Activated naive CD4-positive, alpha-beta T cell treated with Interleukin-2 at 50 U/mL for 16 hours (primary cell): ENCODE data around the gene OTOGL.
"Not testable (repeated sequence)": the region's sequence is repeated elsewhere in the genome, so short reads cannot be mapped to it uniquely, and the experiment has no call there.

Source experiments
- DNase-seq: peaks from one replicate; pipeline ENCODE4 v3.0.0-alpha.2; 2020

OTOGL gene

GRCh38 chr12:80227904-80228303 is 128.6 kb downstream of the OTOGL start:
- not testable (repeated sequence) for DNase-seq

- no peak for DNase-seq
Measured at GRCh38 chr12:80230068-80230467, 130.7 kb downstream of the OTOGL start.

DNA sequence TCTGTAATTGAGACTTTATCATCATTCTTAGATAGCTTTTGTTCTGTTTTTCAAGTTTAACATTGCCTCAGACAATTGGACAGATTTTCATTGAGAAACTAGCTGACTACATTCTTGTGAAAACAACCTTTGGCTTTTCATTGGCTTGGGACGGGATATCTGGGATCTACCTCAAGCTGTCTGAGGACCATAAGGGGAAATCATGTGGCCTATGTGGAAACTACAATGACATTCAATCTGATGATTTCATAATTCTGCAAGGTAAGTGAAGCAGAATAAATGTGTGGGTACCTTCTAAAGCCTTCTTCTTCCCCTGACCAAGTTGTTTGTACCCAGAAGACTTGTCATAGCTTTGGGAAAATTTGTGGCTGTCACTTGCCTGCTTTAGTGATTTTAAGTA is 133.5 kb downstream of the OTOGL start:
- DNase-seq: no peak

- DNase-seq: no peak
Measured at GRCh38 chr12:80233926-80234325, 134.6 kb downstream of the OTOGL start.

DNA sequence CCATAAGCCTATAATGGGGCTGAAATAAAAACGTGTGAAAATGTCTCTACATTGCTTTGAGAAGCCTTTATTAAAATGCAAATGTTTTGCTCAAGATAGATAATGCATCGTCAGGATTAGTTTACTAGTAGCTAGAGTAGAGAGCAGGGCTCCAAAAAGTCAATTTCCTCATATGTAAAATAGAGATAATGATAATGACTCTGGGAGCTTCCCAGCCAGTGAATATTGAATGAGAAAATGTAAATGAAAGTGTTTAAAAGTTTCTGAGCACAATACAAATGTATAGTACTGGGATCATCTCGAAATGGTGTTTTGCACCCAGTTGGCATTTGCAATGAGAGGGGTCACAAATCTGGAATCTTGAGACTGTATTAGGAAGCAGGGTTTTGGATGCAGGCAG is 135.3 kb downstream of the OTOGL start:
- DNase-seq: no peak

DNA sequence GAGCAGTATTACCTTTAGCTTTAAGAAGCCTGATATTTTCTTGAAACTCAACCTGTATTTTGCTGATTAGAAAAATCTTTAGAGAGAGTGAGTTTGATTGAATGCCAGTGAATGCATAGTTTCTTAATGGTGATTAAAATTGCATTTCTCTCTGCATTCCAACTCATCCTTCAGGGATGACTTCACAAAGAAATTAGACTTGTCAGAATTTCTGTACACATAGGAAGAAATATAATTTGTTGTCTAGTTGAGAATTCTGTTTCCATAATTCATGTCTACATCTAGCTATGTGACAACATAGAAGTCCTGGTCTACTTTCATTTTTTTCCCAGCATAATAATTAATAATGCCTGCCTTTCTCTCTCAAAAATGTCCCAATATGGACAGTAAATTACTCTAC is 136.6 kb downstream of the OTOGL start:
- no peak for DNase-seq

GRCh38 chr12:80239867-80240266 is 140.5 kb downstream of the OTOGL start:
- DNase-seq: no peak

GRCh38 chr12:80241576-80242273 is 142.4 kb downstream of the OTOGL start:
- DNase-seq: no peak

GRCh38 chr12:80242321-80242720 is 143.0 kb downstream of the OTOGL start:
- DNase-seq: no peak

DNA sequence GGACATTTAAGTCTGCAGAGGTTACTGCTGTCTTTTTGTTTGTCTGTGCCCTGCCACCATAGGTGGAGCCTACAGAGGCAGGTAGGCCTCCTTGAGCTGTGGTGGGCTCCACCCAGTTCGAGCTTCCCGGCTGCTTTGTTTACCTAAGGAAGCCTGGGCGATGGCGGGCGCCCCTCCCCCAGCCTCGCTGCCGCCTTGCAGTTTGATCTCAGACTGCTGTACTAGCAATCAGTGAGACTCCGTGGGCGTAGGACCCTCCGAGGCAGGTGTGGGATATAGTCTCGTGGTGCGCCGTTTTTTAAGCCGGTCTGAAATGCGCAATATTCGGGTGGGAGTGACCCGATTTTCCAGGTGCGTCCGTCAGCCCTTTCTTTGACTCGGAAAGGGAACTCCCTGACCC is 150.2 kb downstream of the OTOGL start:
- not testable (repeated sequence) for DNase-seq

DNA sequence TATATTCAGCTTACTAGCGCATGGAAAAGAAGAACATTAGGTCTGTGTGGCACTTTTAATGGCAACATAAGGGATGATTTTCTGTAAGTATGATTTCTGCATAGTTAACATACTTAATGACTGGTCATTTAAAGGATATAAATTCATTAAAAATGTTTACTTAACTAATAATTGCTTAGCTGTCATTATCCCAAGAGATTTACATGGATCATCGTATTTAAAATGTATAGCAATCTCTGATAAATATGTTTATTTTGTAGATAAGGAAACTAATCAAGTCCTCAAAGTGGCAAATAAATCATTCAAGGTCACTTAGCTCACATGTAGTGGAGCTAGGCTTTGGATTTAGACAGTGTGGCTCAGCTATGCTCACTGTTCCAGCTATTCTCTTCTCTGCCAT is 158.6 kb downstream of the OTOGL start:
- no peak for DNase-seq

- DNase-seq: no peak
Measured at GRCh38 chr12:80260269-80260668, 160.9 kb downstream of the OTOGL start.

GRCh38 chr12:80261403-80261802 is 162.1 kb downstream of the OTOGL start:
- no peak for DNase-seq

DNA sequence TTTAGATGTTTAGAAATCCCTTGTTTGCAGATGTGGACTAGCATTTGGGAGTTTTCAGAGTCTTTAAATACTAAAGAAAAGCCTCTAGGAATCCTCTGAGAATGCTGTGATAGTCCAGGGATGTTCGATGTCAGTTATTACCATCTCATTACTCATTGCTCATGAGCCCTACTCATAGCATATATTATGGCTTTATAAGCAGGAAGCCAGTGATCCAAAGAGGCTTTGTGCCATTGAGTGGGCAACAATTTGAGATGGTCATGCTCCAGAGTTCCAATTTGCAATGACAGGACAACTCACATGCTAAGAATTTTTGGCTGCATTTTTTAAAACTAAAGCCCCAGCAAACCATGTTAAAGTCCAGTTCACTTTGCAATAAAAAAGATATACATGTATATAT is 163.0 kb downstream of the OTOGL start:
- DNase-seq: no peak

GRCh38 chr12:80262771-80263170 is 163.4 kb downstream of the OTOGL start:
- no peak for DNase-seq

DNA sequence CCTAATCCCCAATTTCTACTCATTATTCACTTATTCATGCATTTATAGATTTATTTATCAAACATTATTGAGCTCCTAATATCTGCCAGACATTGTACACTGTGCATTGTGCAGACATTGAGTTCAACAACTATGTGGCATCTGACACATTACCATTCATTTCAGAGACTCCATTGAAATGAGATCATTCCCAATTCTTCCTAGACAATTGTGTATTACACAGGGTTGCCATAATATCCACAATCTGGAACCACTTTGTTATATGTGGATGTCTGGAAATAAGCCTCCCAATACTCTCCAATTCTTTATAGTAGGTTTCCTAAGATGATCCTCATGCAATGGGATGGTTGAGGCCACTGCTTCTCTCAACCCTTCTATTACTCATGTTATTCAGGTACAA is 165.0 kb downstream of the OTOGL start:
- no peak for DNase-seq

GRCh38 chr12:80264891-80265290 is 165.6 kb downstream of the OTOGL start:
- no peak for DNase-seq

GRCh38 chr12:80268924-80269749 is 169.8 kb downstream of the OTOGL start:
- DNase-seq: no peak

DNA sequence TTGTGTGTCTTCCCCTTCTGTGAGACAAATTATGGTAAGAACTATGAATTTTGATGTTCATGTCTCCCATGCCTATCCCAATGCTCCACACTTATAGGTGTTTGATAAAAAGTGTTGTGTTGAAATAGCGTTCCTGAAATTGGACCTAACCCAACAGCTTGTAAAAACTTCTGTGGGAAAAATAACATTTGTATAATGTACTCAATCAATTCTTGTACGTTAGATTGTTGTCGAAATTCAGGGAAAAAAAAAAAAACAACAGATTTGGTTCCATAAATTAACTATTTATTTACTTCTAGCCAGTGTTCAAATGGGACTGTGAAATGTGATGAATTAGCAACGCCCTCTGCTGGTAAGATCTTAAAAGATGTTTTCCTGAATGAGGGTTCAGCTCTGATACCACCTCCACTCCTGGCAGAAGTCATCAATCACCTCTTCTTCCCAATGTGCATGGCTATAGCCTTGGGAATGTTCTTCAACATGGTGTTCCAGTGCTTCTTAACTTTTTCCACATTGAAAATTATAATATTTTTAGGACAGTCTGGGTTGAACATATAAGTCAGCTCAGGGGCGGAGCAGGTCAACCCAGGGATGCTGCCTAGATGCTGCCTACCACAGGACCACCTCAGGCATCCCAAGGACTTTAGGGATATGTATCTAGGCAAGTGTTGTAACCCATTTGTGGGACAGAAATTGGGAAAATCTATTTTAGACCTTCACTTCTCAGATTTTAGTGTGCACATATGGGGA is 170.6 kb downstream of the OTOGL start:
- DNase-seq: no peak

- no peak for DNase-seq
Measured at GRCh38 chr12:80271780-80272179, 172.4 kb downstream of the OTOGL start.

DNA sequence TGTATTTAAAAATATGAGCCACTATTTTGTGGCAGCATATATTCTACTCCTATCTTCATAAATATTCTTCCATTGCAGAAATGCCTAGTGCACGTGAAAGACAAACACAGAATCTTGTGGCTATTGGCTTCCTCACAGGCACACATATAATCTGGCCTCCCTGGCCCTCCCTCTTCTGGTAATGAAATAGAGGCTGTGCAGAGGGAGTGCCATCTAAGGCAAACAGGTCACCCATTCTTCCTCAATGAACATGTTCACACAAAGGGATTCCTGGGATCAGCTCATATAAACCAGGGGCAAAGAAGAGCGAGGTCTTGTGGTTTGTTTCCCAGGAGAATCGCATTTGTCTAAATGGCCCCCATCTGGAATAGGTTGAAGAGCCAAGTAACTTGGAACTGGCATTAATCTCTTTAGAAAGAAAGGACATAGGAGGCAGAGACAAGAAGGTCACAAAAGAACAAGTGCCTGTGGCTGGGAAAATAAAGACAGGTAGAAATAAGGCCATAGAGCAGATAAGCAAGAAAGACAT is 173.1 kb downstream of the OTOGL start:
- DNase-seq: no peak

- no peak for DNase-seq
Measured at GRCh38 chr12:80273144-80273543, 173.8 kb downstream of the OTOGL start.

DNA sequence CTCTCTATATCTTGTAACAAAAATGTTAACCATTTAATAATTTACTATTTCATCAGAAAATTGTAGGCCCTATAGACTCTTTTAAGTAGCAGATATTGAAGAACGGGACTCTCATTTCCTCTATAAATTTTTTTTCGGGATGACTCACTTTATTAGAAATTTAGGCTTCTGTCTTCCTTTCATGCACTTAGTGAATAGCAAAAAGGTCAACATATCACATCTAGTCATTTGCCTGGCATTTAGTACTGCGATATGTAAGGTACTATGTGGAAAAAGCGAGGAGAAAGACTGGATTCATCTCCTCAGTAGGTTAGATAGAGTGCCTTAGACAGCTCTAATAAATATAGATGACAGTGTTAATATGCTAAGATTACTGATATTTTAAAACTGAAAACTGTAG is 178.4 kb downstream of the OTOGL start:
- no peak for DNase-seq

DNA sequence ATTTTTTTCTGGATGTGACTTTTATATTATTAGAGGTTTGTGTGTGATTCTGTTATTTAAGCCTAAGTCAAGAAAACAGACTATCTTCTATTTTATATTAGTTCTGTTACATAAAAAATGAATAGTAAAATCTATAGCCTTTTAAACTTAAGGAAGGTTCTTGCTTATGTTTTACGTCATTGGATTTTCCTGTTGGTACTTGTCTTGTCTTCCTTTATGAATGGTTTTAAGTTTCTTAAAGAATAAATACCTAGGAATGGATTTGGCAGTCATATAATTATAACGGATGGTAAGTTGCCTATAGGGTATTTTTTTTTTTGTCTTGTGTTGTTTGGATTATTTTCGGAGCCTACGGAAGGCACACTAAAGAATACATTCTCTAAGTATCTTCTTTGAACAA is 182.9 kb downstream of the OTOGL start:
- no peak for DNase-seq
